Skeletal muscle cell (primary cell): Measurements from ENCODE around the gene AOC2.

Source experiments
- DNase-seq: peaks from one replicate; pipeline ENCODE4 v3.0.0-alpha.2; 2010; ENCODE audit warnings: low read depth
- H3K4me3 ChIP-seq: 2 replicates; pipeline ENCODE4 v1.5.1; 2011; ENCODE audit warnings: low read depth, mild to moderate bottlenecking, control low read depth, low read length, moderate library complexity

AOC2 gene, protein sequence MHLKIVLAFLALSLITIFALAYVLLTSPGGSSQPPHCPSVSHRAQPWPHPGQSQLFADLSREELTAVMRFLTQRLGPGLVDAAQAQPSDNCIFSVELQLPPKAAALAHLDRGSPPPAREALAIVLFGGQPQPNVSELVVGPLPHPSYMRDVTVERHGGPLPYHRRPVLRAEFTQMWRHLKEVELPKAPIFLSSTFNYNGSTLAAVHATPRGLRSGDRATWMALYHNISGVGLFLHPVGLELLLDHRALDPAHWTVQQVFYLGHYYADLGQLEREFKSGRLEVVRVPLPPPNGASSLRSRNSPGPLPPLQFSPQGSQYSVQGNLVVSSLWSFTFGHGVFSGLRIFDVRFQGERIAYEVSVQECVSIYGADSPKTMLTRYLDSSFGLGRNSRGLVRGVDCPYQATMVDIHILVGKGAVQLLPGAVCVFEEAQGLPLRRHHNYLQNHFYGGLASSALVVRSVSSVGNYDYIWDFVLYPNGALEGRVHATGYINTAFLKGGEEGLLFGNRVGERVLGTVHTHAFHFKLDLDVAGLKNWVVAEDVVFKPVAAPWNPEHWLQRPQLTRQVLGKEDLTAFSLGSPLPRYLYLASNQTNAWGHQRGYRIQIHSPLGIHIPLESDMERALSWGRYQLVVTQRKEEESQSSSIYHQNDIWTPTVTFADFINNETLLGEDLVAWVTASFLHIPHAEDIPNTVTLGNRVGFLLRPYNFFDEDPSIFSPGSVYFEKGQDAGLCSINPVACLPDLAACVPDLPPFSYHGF

DNA sequence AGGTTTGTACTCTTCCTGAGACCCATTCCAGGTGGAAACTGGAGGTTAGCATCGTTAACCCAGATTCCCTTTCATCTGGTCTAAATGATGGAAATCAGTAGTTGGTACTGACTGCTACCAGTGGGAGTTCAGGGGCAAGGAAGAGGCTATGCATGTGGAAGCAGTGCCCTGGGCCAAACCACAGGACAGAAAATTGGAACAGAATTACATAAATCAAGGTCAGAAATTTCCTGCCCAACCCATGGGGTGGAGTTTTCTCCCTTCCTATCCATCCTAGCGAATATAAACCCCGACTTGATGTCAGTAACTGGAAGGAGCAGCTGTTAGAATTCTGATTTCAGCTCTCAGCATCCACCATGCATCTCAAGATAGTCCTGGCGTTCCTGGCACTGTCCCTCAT, at the start of gene AOC2:
TSS of gene AOC2 (plus strand) at position 310 of the 400 bp plus-strand sequence. CDS start at position 357, 47 bp downstream.
- H3K4me3 ChIP-seq, result no peak within 1 kb of the TSS
- no peak for DNase-seq

GRCh38 chr17:42795061-42795460, 49.3 kb upstream of the AOC2 start:
- no peak overlapping the region for H3K4me3 ChIP-seq
- DNase-seq, result no peak

DNA sequence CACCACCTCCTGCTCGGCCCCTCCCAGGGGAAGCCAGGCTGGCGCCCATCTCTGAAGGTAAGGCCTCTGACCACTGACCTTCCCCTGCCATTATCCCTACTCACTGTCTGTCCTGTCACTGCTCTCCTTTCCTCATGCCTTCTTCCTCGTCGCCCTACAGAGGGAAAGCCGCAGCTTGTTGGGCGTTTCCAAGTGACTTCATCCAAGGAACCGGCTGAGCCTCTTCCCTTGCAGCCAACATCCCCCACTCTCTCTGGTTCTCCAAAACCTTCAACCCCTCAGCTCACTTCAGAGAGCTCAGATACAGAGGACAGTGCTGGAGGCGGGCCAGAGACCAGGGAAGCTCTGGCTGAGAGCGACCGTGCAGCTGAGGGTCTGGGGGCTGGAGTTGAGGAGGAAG, 48.9 kb upstream of the AOC2 start:
- DNase-seq, result no peak

GRCh38 chr17:42796066-42796758, 48.2 kb upstream of the AOC2 start:
- no peak for DNase-seq
- H3K4me3 ChIP-seq, result no peak overlapping the region

More for the DNA sequence above, 48.9 kb upstream of the AOC2 start:
- no peak overlapping the region for H3K4me3 ChIP-seq

DNA sequence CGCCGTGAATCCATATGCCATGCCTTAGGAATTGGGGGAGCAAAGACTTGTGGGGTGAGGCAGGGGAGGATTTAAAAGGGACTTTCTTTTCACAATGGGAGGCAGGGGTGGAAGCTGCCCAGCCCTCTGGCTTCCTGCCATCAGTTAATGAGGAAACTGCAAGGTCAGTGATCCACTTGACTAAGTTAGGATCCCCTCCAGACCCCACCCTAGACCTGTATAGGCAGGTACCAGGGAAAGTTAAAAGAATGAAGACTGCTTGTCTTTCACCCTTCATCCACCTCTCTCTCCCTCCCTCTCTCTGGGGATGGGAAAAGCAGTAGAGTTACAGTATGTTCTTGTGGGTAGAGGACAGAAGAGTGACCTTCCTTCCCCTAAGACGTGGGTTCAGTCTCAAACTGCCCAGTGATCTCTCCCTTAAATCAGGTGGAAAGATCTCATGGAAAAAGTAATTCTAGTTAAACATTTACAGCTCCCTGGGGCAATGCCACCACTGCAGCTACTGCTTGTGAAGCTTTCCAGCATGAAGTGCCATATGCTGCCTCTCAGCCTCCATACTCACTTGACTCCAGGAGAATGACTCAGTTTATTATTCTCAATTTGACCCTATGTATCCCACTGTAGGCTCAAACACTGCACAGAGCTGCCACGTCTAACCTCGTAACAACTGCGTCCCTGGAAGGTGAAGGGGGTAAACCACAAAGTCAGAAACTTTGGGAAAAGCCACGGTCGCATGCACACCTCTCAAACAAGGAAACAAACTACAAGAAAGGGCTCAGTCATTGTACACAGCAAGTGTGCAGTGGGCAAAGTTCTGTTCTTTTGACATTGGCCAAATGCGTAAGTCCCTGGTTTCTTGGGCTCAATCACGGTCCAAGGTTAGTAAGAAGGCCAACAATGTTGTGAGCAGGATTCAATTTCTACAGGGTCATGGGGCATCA, 47.0 kb upstream of the AOC2 start:
- no peak for DNase-seq
- H3K4me3 ChIP-seq, result peak overlapping the region; percentile 80

DNA sequence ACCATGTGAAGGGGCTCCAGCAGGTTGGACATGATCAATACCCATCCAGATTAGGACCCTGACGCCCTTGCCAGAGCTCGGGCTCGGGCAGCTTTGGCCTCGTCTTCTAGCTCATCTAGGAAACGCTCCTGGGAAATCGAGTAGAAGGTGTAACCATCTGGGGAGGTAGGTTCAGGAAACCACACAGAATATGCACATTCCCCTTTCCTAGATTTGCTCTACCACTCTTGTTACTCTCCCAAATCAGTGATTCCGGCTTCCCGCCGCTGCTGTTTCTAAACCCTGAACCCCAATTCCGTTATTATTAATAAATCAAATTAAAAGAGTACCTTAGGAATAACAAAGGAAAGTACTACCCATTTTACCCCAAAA, 46.4 kb upstream of the AOC2 start:
- peak overlapping the region; percentile 80 for H3K4me3 ChIP-seq
- no peak for DNase-seq

- peak within 1 kb of the TSS; percentile 80 for H3K4me3 ChIP-seq
- DNase-seq, result peak; percentile 48
These were observed 45.7 kb upstream of the AOC2 start, which contains the start of the genes CNTD1 and COA3 for GRCh38 chr17:42798383-42799380. CNTD1 (plus strand) TSS chr17:42798861; CDS start chr17:42799068, 207 bp downstream. COA3 (minus strand) TSS chr17:42798704; CDS start chr17:42798681, 23 bp downstream.

DNA sequence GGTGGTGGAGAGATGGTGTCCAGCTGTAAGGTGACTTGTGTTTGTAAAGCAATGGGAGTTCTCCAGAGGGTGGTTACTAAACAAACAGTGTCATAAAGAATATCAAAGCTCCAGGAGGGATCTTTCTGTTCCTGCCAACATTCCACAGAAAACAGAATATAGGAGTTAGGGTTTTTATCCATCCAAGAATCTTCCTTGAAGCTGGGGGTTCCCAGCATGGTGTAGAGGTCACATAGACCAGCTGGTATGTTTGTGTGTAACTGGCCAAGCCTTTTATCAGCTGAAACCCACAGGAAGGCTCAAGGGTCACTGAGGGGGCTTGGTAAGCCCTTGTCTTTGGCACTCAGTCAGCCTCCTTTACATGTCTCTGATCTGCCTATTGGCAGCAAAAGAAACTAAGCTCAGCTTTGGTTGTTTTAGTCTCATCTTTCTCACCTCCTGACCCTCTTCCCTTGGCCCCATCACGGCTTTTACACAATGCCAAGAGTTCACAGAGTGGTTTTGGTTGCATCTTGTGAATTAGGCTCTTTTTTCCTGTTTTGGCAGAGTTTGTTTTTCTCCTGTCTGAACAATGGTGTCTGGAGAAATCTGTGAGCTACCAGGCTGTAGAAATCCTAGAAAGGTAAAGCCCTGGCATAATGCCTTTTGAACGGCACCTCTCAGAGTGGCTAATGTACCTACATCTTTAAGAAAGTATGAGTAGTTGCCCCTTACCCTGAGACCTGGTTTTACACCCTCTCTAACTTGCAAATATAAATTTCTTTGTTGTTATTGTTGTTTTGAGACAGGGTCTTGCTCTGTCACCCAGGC, 41.1 kb upstream of the AOC2 start:
- DNase-seq, result no peak
- no peak overlapping the region for H3K4me3 ChIP-seq

DNA sequence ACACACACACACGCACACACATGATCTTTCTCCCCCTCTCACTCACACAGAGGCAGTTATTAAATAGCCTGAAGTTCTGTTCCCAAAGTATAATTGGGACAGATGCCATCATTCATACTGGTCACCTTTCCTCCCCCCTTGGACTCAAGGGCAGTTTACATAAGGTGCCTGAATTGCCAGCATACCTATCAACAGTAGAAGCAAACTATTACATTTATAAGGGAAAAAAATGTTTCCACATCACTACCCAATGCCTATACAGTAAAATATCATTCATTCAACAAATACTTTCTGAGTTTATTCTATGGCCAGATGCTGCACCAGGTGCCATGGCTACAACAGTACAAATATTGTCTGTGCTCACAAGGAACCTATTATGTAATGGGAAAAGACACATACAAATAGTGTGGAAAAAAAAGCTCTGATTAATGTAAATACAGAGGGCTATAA, 39.4 kb upstream of the AOC2 start:
- H3K4me3 ChIP-seq, result no peak overlapping the region
- no peak for DNase-seq

DNA sequence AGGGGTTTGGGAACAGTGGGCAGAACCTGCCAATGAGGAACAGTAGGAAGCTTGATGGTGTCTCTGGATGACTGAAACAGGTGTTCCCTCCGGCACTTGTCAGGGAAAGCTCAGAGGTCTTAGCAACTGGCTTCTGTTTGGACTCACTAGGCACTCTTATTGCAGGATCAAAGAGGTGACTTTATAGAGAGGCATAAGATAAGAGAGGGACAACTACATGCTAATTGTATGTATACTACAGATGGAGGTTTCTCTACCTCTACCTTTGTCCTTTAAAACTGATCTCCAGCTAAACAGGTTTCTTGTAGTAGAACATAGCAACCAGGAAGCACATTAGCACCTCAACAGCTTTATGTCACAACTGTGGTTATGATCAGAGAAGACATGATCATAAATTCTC, 38.1 kb upstream of the AOC2 start:
- H3K4me3 ChIP-seq, result no peak overlapping the region
- no peak for DNase-seq

DNA sequence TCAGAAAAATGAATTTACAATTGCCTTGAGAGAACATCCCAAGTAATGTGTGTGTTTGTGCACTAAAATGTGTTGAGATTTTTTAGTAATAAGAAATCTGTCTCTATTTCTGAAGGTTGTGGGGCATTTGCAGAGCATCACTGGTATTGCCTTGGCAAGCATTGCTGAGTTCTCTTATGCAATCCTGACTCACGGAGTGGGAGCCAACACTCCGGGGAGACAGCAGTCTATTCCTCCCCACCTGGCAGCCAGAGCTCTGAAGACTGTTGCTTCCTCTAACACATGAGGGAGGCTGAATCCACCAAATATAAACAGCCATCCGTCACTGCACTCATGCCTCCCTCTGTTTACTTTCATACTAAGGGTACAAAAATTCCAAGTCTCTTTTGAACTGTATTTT, 35.1 kb upstream of the AOC2 start:
- DNase-seq, result peak; percentile 64
- H3K4me3 ChIP-seq, result no peak overlapping the region

GRCh38 chr17:42814633-42815399, 29.6 kb upstream of the AOC2 start:
- peak; percentile 93 for DNase-seq
- H3K4me3 ChIP-seq, result no peak overlapping the region

GRCh38 chr17:42817866-42818265, 26.5 kb upstream of the AOC2 start:
- DNase-seq, result no peak
- no peak overlapping the region for H3K4me3 ChIP-seq

DNA sequence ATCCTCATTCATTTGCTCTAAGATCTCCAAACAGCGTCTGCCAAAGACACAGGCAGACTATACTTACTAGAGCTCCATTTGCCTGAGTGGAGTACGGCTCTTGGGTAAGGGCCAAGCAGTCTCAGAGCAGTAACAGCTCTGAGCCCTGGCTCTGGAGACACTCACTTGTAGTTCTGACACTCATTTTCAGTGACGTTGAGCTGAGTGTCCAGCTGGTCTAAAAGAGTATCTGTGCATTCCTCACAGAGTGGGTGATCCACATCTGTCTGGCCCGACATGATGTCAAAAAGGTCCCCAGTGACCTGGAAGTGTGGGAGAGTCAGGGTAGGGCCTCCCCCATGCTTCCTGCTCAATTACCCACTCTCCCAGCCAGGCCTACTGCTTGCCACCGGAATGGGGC, 26.0 kb upstream of the AOC2 start:
- DNase-seq, result peak; percentile 61
- H3K4me3 ChIP-seq, result no peak overlapping the region

DNA sequence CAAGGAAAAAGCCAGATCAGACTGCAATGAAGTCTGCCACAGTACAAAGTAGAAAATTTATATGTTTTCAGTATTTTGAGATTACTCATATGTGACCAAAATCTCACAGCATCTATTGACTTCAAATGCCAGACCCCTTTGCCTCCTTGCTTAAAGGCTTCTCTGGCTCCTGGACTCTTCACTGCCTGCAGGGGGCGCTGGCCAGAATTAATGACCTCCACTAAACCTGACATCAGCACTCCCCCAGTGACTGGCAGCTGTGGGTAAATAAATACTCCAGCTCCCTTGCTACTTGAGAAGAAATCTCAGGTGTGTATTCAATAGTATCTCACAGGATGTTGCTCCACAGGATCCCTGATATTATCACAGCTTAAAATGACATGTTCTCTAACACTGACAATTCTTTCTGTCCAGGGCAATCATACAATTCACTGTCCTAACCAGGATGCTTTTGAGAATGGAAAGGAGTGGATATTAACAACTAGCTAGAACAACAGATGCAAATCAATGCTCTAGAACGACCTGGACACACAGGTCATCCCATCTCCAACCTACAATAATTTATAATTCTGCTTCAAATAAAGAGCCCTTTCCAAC, 24.3 kb upstream of the AOC2 start:
- no peak for DNase-seq
- no peak overlapping the region for H3K4me3 ChIP-seq

DNA sequence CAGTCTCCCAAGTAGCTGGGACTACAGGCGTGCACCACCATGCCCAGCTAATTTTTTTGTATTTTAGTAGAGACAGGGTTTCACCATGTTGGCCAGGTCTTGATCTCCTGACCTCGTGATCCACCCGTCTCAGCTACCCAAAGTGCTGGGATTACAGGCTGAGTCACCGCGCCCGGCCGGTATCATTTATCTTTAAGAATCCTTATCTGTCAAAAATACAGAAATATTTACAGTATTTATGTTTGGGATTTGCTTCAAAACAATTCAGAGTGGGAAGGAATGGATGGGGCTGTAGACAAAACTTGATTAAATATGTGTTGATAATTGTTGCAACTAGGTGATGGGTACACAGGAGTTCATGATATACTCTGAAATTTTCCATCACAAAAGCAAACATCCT, 23.2 kb upstream of the AOC2 start:
- no peak overlapping the region for H3K4me3 ChIP-seq

More for the DNA sequence above, 23.2 kb upstream of the AOC2 start:
- no peak for DNase-seq
